ENCODE results near the gene CYP1A2. TPM values are rescaled to one million over a fixed set of nuclear protein-coding genes. Genes with fewer than 3 reads are reported as not detected.

CYP1A2 gene
- total RNA-seq: not detected in 2 replicates

GRCh38 chr15:74748322-74748946 lies at the start of gene CYP1A2:
TSS of gene CYP1A2 (plus strand) at chr15:74748845. CDS start at chr15:74749739, 894 bp downstream.

GRCh38 chr15:74725225-74725774 lies 23.3 kb upstream of the CYP1A2 start, which contains the start of gene CYP1A1:
TSS of gene CYP1A1 (minus strand) at chr15:74725528. CDS start at chr15:74723097, 2,431 bp downstream.

GRCh38 chr15:74781431-74782258 lies 33.0 kb downstream of the CYP1A2 start, which contains the start of gene CSK:
TSS of gene CSK (plus strand) at chr15:74782080. CDS start at chr15:74798298, 16,218 bp downstream.

Other genes starting within 250 kb of the CYP1A2 start
- 3.7 and 7.0 TPM in 2 replicates for gene ARID3B, start 207.6 kb upstream of the CYP1A2 start, total RNA-seq
- gene CLK3, start 133.0 kb upstream of the CYP1A2 start, total RNA-seq: 55.5 and 71.5 TPM in 2 replicates
- gene EDC3, start 52.8 kb upstream of the CYP1A2 start, total RNA-seq: 14.1 and 15.6 TPM in 2 replicates
- not detected in 2 replicates for gene CYP1A1, start 23.3 kb upstream of the CYP1A2 start, total RNA-seq
- 34.4 and 40.1 TPM in 2 replicates for gene CSK, start 33.2 kb downstream of the CYP1A2 start, total RNA-seq
- gene LMAN1L, start 64.0 kb downstream of the CYP1A2 start, total RNA-seq: not detected in 2 replicates
- gene CPLX3, start 77.8 kb downstream of the CYP1A2 start, total RNA-seq: not detected in 2 replicates
- gene ULK3, start 94.3 kb downstream of the CYP1A2 start, total RNA-seq: 18.6 and 31.4 TPM in 2 replicates
- gene SCAMP2, start 124.5 kb downstream of the CYP1A2 start, total RNA-seq: 58.2 and 76.9 TPM in 2 replicates
- gene MPI, start 141.2 kb downstream of the CYP1A2 start, total RNA-seq: 61.3 and 68.7 TPM in 2 replicates
- gene FAM219B, start 158.0 kb downstream of the CYP1A2 start, total RNA-seq: 32.1 and 39.7 TPM in 2 replicates
- gene COX5A, start 189.2 kb downstream of the CYP1A2 start, total RNA-seq: 168 and 220 TPM in 2 replicates
- gene RPP25, start 207.9 kb downstream of the CYP1A2 start, total RNA-seq: 6.0 and 8.7 TPM in 2 replicates
- 9.3 and 11.5 TPM in 2 replicates for gene SCAMP5, start 246.7 kb downstream of the CYP1A2 start, total RNA-seq

All from mesangial cell (primary cell).